Peyer's patch (tissue), 4 donors: ENCODE results near the gene ARHGAP1.
"Not testable (repeated sequence)": the region's sequence is repeated elsewhere in the genome, so short reads cannot be mapped to it uniquely, and the experiment has no call there.

Source experiments
- POLR2A ChIP-seq, 2 donors: fragments of 450-650 bp; IDR thresholded peaks; one replicate each; pipeline ENCODE4 v1.5.1; 2017; ENCODE audit warnings: antibody characterized with exemption in 2 of 2, mild to moderate bottlenecking in 2 of 2, moderate library complexity in 2 of 2
- TF ChIP-seq, protein P1 (sequence below), 6 experiments: fragments of 450-650 bp in 4 of 6; fragments of 200-600 bp in 2 of 6; sonication (generic) in 1 of 6; IDR thresholded peaks; one replicate each; pipeline ENCODE4 v1.5.1; 2017 to 2019; ENCODE audit warnings: antibody characterized with exemption in 6 of 6, mild to moderate bottlenecking in 3 of 6, moderate library complexity in 1 of 6

DNA sequence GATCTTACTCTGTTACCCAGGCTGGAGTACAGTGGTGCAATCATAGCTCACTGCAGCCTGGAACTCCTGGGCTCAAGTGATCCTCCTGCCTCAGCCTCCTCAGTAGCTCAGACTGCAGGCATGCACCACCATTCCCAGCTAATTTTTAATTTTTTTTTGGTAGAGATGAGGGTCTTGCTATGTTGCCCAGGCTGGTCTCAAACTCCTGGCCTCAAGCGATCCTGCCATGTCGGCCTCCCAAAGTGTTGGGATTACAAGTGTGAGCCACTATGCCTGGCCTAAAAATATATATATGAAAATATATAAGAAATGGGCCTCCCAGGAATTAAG lies 17.4 kb upstream of the ARHGAP1 start:
- TF ChIP-seq, protein P1, sequence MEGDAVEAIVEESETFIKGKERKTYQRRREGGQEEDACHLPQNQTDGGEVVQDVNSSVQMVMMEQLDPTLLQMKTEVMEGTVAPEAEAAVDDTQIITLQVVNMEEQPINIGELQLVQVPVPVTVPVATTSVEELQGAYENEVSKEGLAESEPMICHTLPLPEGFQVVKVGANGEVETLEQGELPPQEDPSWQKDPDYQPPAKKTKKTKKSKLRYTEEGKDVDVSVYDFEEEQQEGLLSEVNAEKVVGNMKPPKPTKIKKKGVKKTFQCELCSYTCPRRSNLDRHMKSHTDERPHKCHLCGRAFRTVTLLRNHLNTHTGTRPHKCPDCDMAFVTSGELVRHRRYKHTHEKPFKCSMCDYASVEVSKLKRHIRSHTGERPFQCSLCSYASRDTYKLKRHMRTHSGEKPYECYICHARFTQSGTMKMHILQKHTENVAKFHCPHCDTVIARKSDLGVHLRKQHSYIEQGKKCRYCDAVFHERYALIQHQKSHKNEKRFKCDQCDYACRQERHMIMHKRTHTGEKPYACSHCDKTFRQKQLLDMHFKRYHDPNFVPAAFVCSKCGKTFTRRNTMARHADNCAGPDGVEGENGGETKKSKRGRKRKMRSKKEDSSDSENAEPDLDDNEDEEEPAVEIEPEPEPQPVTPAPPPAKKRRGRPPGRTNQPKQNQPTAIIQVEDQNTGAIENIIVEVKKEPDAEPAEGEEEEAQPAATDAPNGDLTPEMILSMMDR (IDR thresholded peaks at IDR 0.05), result not testable (repeated sequence)
- TF ChIP-seq POLR2A (IDR thresholded peaks at IDR 0.05), result not testable (repeated sequence)
